WTC11 (cell line): ENCODE measurements around the gene POMT1.

Source experiments
- ARID4B ChIP-seq: sonication (generic); formaldehyde crosslinking; IDR thresholded peaks from 2 replicates; pipeline ENCODE4 v1.8.0; 2023; ENCODE audit warnings: missing genetic modification reagents, mild to moderate bottlenecking, borderline replicate concordance
- ATF1 ChIP-seq: sonication (generic); formaldehyde crosslinking; IDR thresholded peaks from 2 replicates; pipeline ENCODE4 v1.8.1; 2023; ENCODE audit warnings: mild to moderate bottlenecking, moderate library complexity, missing genetic modification reagents
- CREM ChIP-seq: sonication (generic); formaldehyde crosslinking; IDR thresholded peaks from 2 replicates; pipeline ENCODE4 v1.8.1; 2022; ENCODE audit warnings: mild to moderate bottlenecking, missing genetic modification reagents, moderate library complexity
- CTCF ChIP-seq: fragments of 200-600 bp; IDR thresholded peaks from 2 replicates; pipeline ENCODE4 v1.8.0; 2022; ENCODE audit warnings: antibody characterized with exemption
- GABPB1 ChIP-seq: sonication (generic); formaldehyde crosslinking; IDR thresholded peaks from 2 replicates; pipeline ENCODE4 v1.8.1; 2023; ENCODE audit warnings: mild to moderate bottlenecking, missing genetic modification reagents
- JUN ChIP-seq: sonication (generic); formaldehyde crosslinking; IDR thresholded peaks from 2 replicates; pipeline ENCODE4 v1.8.0; 2023; ENCODE audit warnings: mild to moderate bottlenecking, missing genetic modification reagents
- MAX ChIP-seq: sonication (generic); formaldehyde crosslinking; IDR thresholded peaks from 2 replicates; pipeline ENCODE4 v1.8.0; 2022; ENCODE audit warnings: mild to moderate bottlenecking, missing genetic modification reagents
- NFYB ChIP-seq: sonication (generic); formaldehyde crosslinking; conservative IDR thresholded peaks from 2 replicates; pipeline ENCODE4 v1.8.0; 2022; ENCODE audit warnings: low read depth, missing genetic modification reagents
- PREB ChIP-seq: sonication (generic); formaldehyde crosslinking; IDR thresholded peaks from 2 replicates; pipeline ENCODE4 v1.8.1; 2022; ENCODE audit warnings: mild to moderate bottlenecking, missing genetic modification reagents, moderate library complexity, borderline replicate concordance
- SMAD3 ChIP-seq: sonication (generic); formaldehyde crosslinking; IDR thresholded peaks from 2 replicates; pipeline ENCODE4 v1.8.0; 2022; ENCODE audit warnings: missing genetic modification reagents, mild to moderate bottlenecking, borderline replicate concordance
- SP1 ChIP-seq: sonication (generic); formaldehyde crosslinking; conservative IDR thresholded peaks from 2 replicates; pipeline ENCODE4 v1.8.1; 2022; ENCODE audit warnings: missing genetic modification reagents
- USF2 ChIP-seq: sonication (generic); formaldehyde crosslinking; IDR thresholded peaks from 2 replicates; pipeline ENCODE4 v1.8.1; 2023; ENCODE audit warnings: mild to moderate bottlenecking, missing genetic modification reagents, moderate library complexity
- ZBTB21 ChIP-seq: sonication (generic); formaldehyde crosslinking; IDR thresholded peaks from 2 replicates; pipeline ENCODE4 v1.8.1; 2023; ENCODE audit warnings: mild to moderate bottlenecking, missing genetic modification reagents, borderline replicate concordance

GRCh38 chr9:131484560-131485185 is 18.0 kb upstream of the POMT1 start:
- TF ChIP-seq ATF1 (CRISPR knock-in tag) (no peak), CTCF (no peak), PREB (CRISPR knock-in tag) (no peak), JUN (CRISPR knock-in tag) (no peak), CREM (no peak), SP1 (CRISPR knock-in tag) (no peak), ZBTB21 (CRISPR knock-in tag) (no peak), USF2 (no peak), MAX (CRISPR knock-in tag) (no peak), GABPB1 (no peak), SMAD3 (CRISPR knock-in tag) (no peak), NFYB (CRISPR knock-in tag) (no peak), ARID4B (CRISPR knock-in tag) (no peak)
